ENCODE measurements around the gene MCM9.
A peak's percentile ranks its signal among the peaks of the same experiment; 100 is the strongest.
"Not testable (repeated sequence)": the region's sequence is repeated elsewhere in the genome, so short reads cannot be mapped to it uniquely, and the experiment has no call there.

The MCM9 gene

GRCh38 chr6:118860363-118860762, 74.6 kb downstream of the MCM9 start:
- no peak for DNase-seq

GRCh38 chr6:118859517-118860064, 75.4 kb downstream of the MCM9 start:
- no peak for DNase-seq

- DNase-seq, result no peak
Measured at GRCh38 chr6:118856301-118856700, 78.7 kb downstream of the MCM9 start.

- no peak for DNase-seq
Measured at GRCh38 chr6:118853408-118853807, 81.6 kb downstream of the MCM9 start.

- DNase-seq, result no peak
Measured at GRCh38 chr6:118844915-118845314, 90.0 kb downstream of the MCM9 start.

- DNase-seq, result no peak
Measured at GRCh38 chr6:118843685-118844390, 91.1 kb downstream of the MCM9 start.

GRCh38 chr6:118830691-118831090, 104.3 kb downstream of the MCM9 start:
- no peak for DNase-seq

GRCh38 chr6:118829817-118830478, 105.0 kb downstream of the MCM9 start:
- no peak for DNase-seq

GRCh38 chr6:118826096-118826495, 108.9 kb downstream of the MCM9 start:
- DNase-seq, result no peak

GRCh38 chr6:118825661-118826060, 109.3 kb downstream of the MCM9 start:
- no peak for DNase-seq

- no peak for DNase-seq
Measured at GRCh38 chr6:118815495-118815894, 119.5 kb downstream of the MCM9 start.

GRCh38 chr6:118813775-118814174, 121.2 kb downstream of the MCM9 start:
- no peak for DNase-seq

GRCh38 chr6:118812970-118813369, 122.0 kb downstream of the MCM9 start:
- DNase-seq, result no peak

- no peak for DNase-seq
Measured at GRCh38 chr6:118810420-118811027, 124.4 kb downstream of the MCM9 start.

- no peak for DNase-seq
Measured at GRCh38 chr6:118808793-118809638, 125.9 kb downstream of the MCM9 start.

GRCh38 chr6:118804091-118804490, 130.9 kb downstream of the MCM9 start:
- DNase-seq, result no peak

GRCh38 chr6:118801257-118801656, 133.7 kb downstream of the MCM9 start:
- DNase-seq, result no peak

- peak; percentile 91 for DNase-seq
Measured at GRCh38 chr6:118800394-118801071, 134.4 kb downstream of the MCM9 start.

- DNase-seq, result no peak
Measured at GRCh38 chr6:118799826-118800225, 135.1 kb downstream of the MCM9 start.

GRCh38 chr6:118796548-118796947, 138.4 kb downstream of the MCM9 start:
- not testable (repeated sequence) for DNase-seq

- DNase-seq, result no peak
Measured at GRCh38 chr6:118791499-118791898, 143.5 kb downstream of the MCM9 start.

GRCh38 chr6:118789954-118790353, 145.0 kb downstream of the MCM9 start:
- DNase-seq, result no peak

Data from NCI-H1436 (cell line).